DND-41 (cell line): ENCODE measurements around the gene RNF220.

Experiments
- EZH2 ChIP-seq: IDR thresholded peaks from 3 replicates; pipeline ENCODE4 v1.6.1; 2012; ENCODE audit warnings: borderline replicate concordance, low read depth, mild to moderate bottlenecking, moderate library complexity, low read length, inconsistent platforms; ENCODE audit not compliant: severe bottlenecking
- TF ChIP-seq, protein P1 (sequence below): IDR thresholded peaks from 2 replicates; pipeline ENCODE4 v1.5.1; 2012; ENCODE audit warnings: borderline replicate concordance, low read length, moderate library complexity, mild to moderate bottlenecking; ENCODE audit not compliant: poor library complexity, severe bottlenecking; ENCODE audit errors: extremely low read depth

DNA sequence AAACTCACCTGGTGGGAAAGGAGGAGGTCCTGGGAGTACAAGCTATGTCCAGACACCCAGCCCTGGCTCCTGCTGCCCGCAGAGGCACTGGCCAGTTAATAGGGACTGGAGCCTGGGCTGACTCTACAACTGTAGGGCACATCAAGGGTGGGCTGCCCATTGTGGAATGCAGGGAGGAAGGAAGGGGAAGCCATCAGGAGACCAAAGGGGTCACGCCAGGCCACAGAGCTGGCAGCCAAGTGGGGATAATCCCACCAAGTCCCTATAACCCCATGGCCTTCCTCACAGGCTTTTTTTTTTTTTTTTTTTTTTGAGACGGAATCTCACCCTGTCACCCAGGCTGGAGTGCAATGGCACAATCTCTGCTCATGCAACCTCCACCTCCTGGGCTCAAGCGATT is 254.5 kb downstream of the RNF220 start:
- TF ChIP-seq, protein P1, sequence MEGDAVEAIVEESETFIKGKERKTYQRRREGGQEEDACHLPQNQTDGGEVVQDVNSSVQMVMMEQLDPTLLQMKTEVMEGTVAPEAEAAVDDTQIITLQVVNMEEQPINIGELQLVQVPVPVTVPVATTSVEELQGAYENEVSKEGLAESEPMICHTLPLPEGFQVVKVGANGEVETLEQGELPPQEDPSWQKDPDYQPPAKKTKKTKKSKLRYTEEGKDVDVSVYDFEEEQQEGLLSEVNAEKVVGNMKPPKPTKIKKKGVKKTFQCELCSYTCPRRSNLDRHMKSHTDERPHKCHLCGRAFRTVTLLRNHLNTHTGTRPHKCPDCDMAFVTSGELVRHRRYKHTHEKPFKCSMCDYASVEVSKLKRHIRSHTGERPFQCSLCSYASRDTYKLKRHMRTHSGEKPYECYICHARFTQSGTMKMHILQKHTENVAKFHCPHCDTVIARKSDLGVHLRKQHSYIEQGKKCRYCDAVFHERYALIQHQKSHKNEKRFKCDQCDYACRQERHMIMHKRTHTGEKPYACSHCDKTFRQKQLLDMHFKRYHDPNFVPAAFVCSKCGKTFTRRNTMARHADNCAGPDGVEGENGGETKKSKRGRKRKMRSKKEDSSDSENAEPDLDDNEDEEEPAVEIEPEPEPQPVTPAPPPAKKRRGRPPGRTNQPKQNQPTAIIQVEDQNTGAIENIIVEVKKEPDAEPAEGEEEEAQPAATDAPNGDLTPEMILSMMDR = no peak
- TF ChIP-seq EZH2 = no peak
